ENCODE data around the gene ASB16. TPM values are rescaled to one million over a fixed set of nuclear protein-coding genes. Genes with fewer than 3 reads are reported as not detected.

The ASB16 gene
- total and polyA plus RNA-seq, 2 donors (not counting 1 experiment from before 2014, with no cell fraction given), result not detected

DNA sequence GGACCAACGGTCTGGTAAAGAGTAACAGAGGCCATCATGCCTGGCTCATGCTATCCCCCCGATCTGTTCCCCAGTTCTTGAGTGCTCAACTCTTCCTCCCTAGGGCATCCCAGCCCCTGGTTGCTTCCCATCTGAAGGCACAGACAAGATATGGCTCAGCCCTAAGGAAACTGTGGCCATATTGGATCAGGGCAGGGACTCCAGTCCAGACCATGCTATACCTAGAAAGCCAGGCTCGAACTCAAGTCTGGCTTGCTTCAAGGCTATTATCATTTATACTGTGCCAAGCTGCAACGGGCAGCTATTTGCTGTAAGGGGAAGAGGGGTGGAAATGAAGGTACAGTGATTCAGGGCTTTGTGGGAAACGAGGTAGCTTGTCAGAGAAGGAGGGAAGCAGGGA, 46.2 kb downstream of the ASB16 start:
- peak overlapping the region; percentile 28 to 87 (median 74) for H3K4me3 ChIP-seq (ENCODE audit: control extremely low read depth in 1 of 5, extremely low read depth in 1 of 5, insufficient read depth in 1 of 5, low read depth in 2 of 5, low read length in 4 of 5)

More for the DNA sequence above, 46.2 kb downstream of the ASB16 start:
- Histone ChIP-seq H3K9me3 (ENCODE audit: control extremely low read depth in 1 of 3, control insufficient read depth in 2 of 3, insufficient read depth in 1 of 3, low read length in 2 of 3) (no peaks in the 10 kb centered on the region), H3K27ac (ENCODE audit: low read length in 2 of 2) (peak overlapping the region; percentile 88 to 89), H3K4me2 (replicated peaks; ENCODE audit: low read depth, low read length, poor library complexity, severe bottlenecking) (peak overlapping the region; percentile 92), H3K36me3 (replicated peaks in 1 of 2; ENCODE audit: control extremely low read depth in 1 of 2, control insufficient read depth in 1 of 2, extremely low read depth in 1 of 2, insufficient read depth in 2 of 2, low read length in 1 of 2) (peaks cover 2 to 34% of the 10 kb centered on the region in 2 experiments), H3K79me2 (ENCODE audit: control insufficient read depth, insufficient read depth, low read length) (peaks cover 71% of the 10 kb centered on the region), H3K27me3 (replicated peaks in 1 of 4; ENCODE audit: control extremely low read depth in 1 of 4, control insufficient read depth in 3 of 4, insufficient read depth in 4 of 4, low read length in 3 of 4) (no peaks in the 10 kb centered on the region), H3K4me1 (ENCODE audit: control insufficient read depth in 2 of 2, insufficient read depth in 2 of 2, low read length in 2 of 2) (peaks cover 43 to 56% of the 10 kb centered on the region in 2 donors), H3K9ac (ENCODE audit: low read length) (peak overlapping the region; percentile 77), H4K20me1 (ENCODE audit: control insufficient read depth, insufficient read depth, low read length, poor library complexity, severe bottlenecking) (peaks cover 6% of the 10 kb centered on the region), H2AFZ (ENCODE audit: insufficient read depth, low read depth, low read length, poor library complexity, severe bottlenecking) (no peak overlapping the region)
- Mint-ChIP-seq H3K27me3 (no peaks in the 10 kb centered on the region), H3K27ac (peak overlapping the region; percentile 98), H3K4me3 (peak overlapping the region; percentile 84), H3K9me3 (ENCODE audit: insufficient read depth) (no peaks in the 10 kb centered on the region), H3K4me1 (peaks cover 54% of the 10 kb centered on the region)
- POLR2A ChIA-PET, result interaction anchor here (1.0 to 7.8 kb wide), 8 partner anchors 9 to 134 kb away, joined by 3 to 100 read pairs (median 5); partner anchors contain the start of genes ATXN7L3, GRN, SLC25A39 and TMUB2
- intact Hi-C loops (cut with micrococcal nuclease), result loop anchor here (1.0 kb wide), 2 partner anchors 16 to 129 kb away; partner anchors contain the start of gene GRN
- no peak for ATAC-seq (ENCODE audit: low read depth)
- DNase-seq, result no peak
- CTCF ChIA-PET, result interaction anchor here (1.0 to 3.6 kb wide), 13 partner anchors 10 to 138 kb away, joined by 3 to 28 read pairs (median 9); partner anchors contain the start of genes GRN, HDAC5 and SLC25A39
- WGBS (ENCODE audit: insufficient coverage), result 25% methylated on average over 4 of the region's 5 CpGs
- TF ChIP-seq, protein P1, sequence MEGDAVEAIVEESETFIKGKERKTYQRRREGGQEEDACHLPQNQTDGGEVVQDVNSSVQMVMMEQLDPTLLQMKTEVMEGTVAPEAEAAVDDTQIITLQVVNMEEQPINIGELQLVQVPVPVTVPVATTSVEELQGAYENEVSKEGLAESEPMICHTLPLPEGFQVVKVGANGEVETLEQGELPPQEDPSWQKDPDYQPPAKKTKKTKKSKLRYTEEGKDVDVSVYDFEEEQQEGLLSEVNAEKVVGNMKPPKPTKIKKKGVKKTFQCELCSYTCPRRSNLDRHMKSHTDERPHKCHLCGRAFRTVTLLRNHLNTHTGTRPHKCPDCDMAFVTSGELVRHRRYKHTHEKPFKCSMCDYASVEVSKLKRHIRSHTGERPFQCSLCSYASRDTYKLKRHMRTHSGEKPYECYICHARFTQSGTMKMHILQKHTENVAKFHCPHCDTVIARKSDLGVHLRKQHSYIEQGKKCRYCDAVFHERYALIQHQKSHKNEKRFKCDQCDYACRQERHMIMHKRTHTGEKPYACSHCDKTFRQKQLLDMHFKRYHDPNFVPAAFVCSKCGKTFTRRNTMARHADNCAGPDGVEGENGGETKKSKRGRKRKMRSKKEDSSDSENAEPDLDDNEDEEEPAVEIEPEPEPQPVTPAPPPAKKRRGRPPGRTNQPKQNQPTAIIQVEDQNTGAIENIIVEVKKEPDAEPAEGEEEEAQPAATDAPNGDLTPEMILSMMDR (IDR thresholded peaks at IDR 0.05), result no peak
- TF ChIP-seq EZH2 (IDR thresholded peaks at IDR 0.05; ENCODE audit: borderline replicate concordance, insufficient read depth, low read depth, low read length, poor library complexity, severe bottlenecking), result no peak

All from B cell (primary cell).